HepG2 (cell line): Measurements from ENCODE around the gene PRM3. TPM values are rescaled to one million over a fixed set of nuclear protein-coding genes. Genes with fewer than 3 reads are reported as not detected.
A peak's percentile ranks its signal among the peaks of the same experiment; 100 is the strongest.

Experiments
- ARID4A ChIP-seq: sonication (generic); formaldehyde crosslinking; IDR thresholded peaks from 2 replicates; pipeline ENCODE4 v1.5.0; 2020; ENCODE audit warnings: mild to moderate bottlenecking, missing genetic modification reagents, borderline replicate concordance
- E2F1 ChIP-seq: sonication (generic); formaldehyde crosslinking; IDR thresholded peaks from 2 replicates; pipeline ENCODE4 v1.5.0; 2020; ENCODE audit warnings: missing genetic modification reagents
- EED ChIP-seq: sonication (generic); formaldehyde crosslinking; IDR thresholded peaks from 2 replicates; pipeline ENCODE4 v1.5.0; 2020; ENCODE audit warnings: mild to moderate bottlenecking, missing genetic modification reagents
- ELF3 ChIP-seq: IDR thresholded peaks from 2 replicates; pipeline ENCODE4 v1.6.1; 2016; ENCODE audit warnings: missing genetic modification reagents, missing compliant biosample characterization
- GABPB1 ChIP-seq: IDR thresholded peaks from 2 replicates; pipeline ENCODE4 v1.6.1; 2016; ENCODE audit warnings: mild to moderate bottlenecking, missing genetic modification reagents, moderate library complexity, missing compliant biosample characterization
- HHEX ChIP-seq: IDR thresholded peaks from 2 replicates; pipeline ENCODE4 v1.6.1; 2016; ENCODE audit warnings: control low read depth
- KLF15 ChIP-seq: sonication (generic); formaldehyde crosslinking; IDR thresholded peaks from 2 replicates; pipeline ENCODE4 v1.8.1; 2023; ENCODE audit warnings: borderline replicate concordance, mild to moderate bottlenecking, inconsistent platforms, missing genetic modification reagents, mixed read lengths
- MAFF ChIP-seq: IDR thresholded peaks from 2 replicates; pipeline ENCODE4 v1.6.1; 2011; ENCODE audit warnings: low read depth, low read length, improper control_type of control experiment
- RAD51 ChIP-seq: fragments of 450-650 bp; IDR thresholded peaks from 2 replicates; pipeline ENCODE4 v1.6.1; 2016; ENCODE audit warnings: borderline replicate concordance
- RFXAP ChIP-seq: sonication (generic); formaldehyde crosslinking; IDR thresholded peaks from 2 replicates; pipeline ENCODE4 v1.4.0; 2020; ENCODE audit warnings: missing genetic modification reagents, borderline replicate concordance
- SMAD1 ChIP-seq: sonication (generic); formaldehyde crosslinking; IDR thresholded peaks from 2 replicates; pipeline ENCODE4 v1.4.0; 2020; ENCODE audit warnings: missing genetic modification reagents, low read depth, mild to moderate bottlenecking, borderline replicate concordance
- TERF1 ChIP-seq: sonication (generic); formaldehyde crosslinking; IDR thresholded peaks from 2 replicates; pipeline ENCODE4 v1.8.0; 2022; ENCODE audit warnings: mild to moderate bottlenecking, missing genetic modification reagents, moderate library complexity
- TFDP2 ChIP-seq: sonication (generic); formaldehyde crosslinking; IDR thresholded peaks from 2 replicates; pipeline ENCODE4 v1.4.0; 2020; ENCODE audit warnings: missing genetic modification reagents
- U2AF1 ChIP-seq: fragments of 200-400 bp; formaldehyde crosslinking; optimal IDR thresholded peaks from 2 replicates; pipeline ENCODE3; 2017; ENCODE audit warnings: mild to moderate bottlenecking, low read depth, low read length
- WIZ ChIP-seq: sonication (generic); formaldehyde crosslinking; IDR thresholded peaks from 2 replicates; pipeline ENCODE4 v1.5.1; 2020; ENCODE audit warnings: mild to moderate bottlenecking, missing genetic modification reagents
- ZBTB21 ChIP-seq: sonication (generic); formaldehyde crosslinking; IDR thresholded peaks from 2 replicates; pipeline ENCODE4 v1.4.0; 2020; ENCODE audit warnings: missing genetic modification reagents
- ZNF253 ChIP-seq: sonication (generic); formaldehyde crosslinking; IDR thresholded peaks from 2 replicates; pipeline ENCODE4 v1.8.0; 2022; ENCODE audit warnings: mild to moderate bottlenecking, missing genetic modification reagents, borderline replicate concordance
- ZNF274 ChIP-seq: sonication (generic); formaldehyde crosslinking; IDR thresholded peaks from 2 replicates; pipeline ENCODE4 v1.5.1; 2020; ENCODE audit warnings: mild to moderate bottlenecking, missing genetic modification reagents
- ZNF691 ChIP-seq: sonication (generic); formaldehyde crosslinking; IDR thresholded peaks from 2 replicates; pipeline ENCODE4 v1.4.0; 2020; ENCODE audit warnings: missing genetic modification reagents, low read depth, mild to moderate bottlenecking, borderline replicate concordance
- ZNF777 ChIP-seq: sonication (generic); formaldehyde crosslinking; IDR thresholded peaks from 2 replicates; pipeline ENCODE4 v1.4.0; 2020; ENCODE audit warnings: missing genetic modification reagents
- ZNF841 ChIP-seq: sonication (generic); formaldehyde crosslinking; IDR thresholded peaks from 2 replicates; pipeline ENCODE4 v1.8.1; 2023; ENCODE audit warnings: missing genetic modification reagents, borderline replicate concordance
- polyA plus RNA-seq, 8 experiments: library from polyadenylated mRNA; depleted of rRNA in 3 of 8; stranded (reverse) in 7 of 8; unstranded in 1 of 8; fragments of >200 nt; fragmentation: Illumina TruSeq in 4 of 8; extraction: Trizol in 4 of 8; gene quantifications; 2 replicates each; pipeline versions ENCODE4 v1.2.1 to v1.2.3, GENCODE V29; 2011 to 2016; ENCODE audit warnings: low read depth in 4 of 8, missing spikeins in 1 of 8, mixed read lengths in 1 of 8; ENCODE audit not compliant: insufficient read depth in 1 of 8
- total RNA-seq, 5 experiments: library from RNA; depleted of rRNA; stranded (reverse); fragments of >200 nt; fragmentation: Illumina TruSeq; extraction: Trizol; gene quantifications; 2 replicates each; pipeline ENCODE4 v1.2.3, GENCODE V29; 2016; ENCODE audit warnings: low read depth in 1 of 5

PRM3 gene
- total and polyA plus RNA-seq, 2 of the 13 experiments (the other 11 are each of a cell fraction or from before 2014, with no cell fraction given): not detected

- peak; percentile 87 for TF ChIP-seq ZNF691 (CRISPR knock-in tag)
- TF ChIP-seq SMAD1 (CRISPR knock-in tag): no peak
- no peak for TF ChIP-seq ELF3 (CRISPR knock-in tag)
- no peak for TF ChIP-seq U2AF1
- no peak; the same call in 1 of the 2 replicates for TF ChIP-seq ARID4A (CRISPR knock-in tag)
- no peak for TF ChIP-seq ZNF253 (CRISPR knock-in tag)
- TF ChIP-seq TFDP2: no peak
- no peak for TF ChIP-seq TERF1 (CRISPR knock-in tag)
- peak; percentile 9; the same call in 1 of the 2 replicates for TF ChIP-seq KLF15
- no peak for TF ChIP-seq HHEX
- no peak for TF ChIP-seq MAFF
- no peak; the same call in 1 of the 2 replicates for TF ChIP-seq ZNF274 (CRISPR knock-in tag)
- TF ChIP-seq ZNF841 (CRISPR knock-in tag): no peak
- no peak; the same call in 1 of the 2 replicates for TF ChIP-seq EED (CRISPR knock-in tag)
- no peak for TF ChIP-seq WIZ (CRISPR knock-in tag)
- no peak for TF ChIP-seq E2F1 (CRISPR knock-in tag)
- TF ChIP-seq ZBTB21 (CRISPR knock-in tag): no peak
- no peak for TF ChIP-seq RAD51
- peak; percentile 23; the same call in 1 of the 2 replicates for TF ChIP-seq ZNF777 (CRISPR knock-in tag)
- TF ChIP-seq GABPB1 (CRISPR knock-in tag): no peak; the same call in 1 of the 2 replicates
- no peak for TF ChIP-seq RFXAP
Observed at GRCh38 chr16:11307639-11308492, 34.4 kb upstream of the PRM3 start (continued).
